ENCODE results near the gene PSMC3. TPM values are rescaled to one million over a fixed set of nuclear protein-coding genes. Genes with fewer than 3 reads are reported as not detected.

The PSMC3 gene
- total and polyA plus RNA-seq, 9 of the 15 experiments (the other 6 are each of a cell fraction or from before 2014, with no cell fraction given) = 44.3 to 324 (median 240) TPM

GRCh38 chr11:47393163-47394049 is 32.8 kb downstream of the PSMC3 start (continued):
- TF ChIP-seq FOXJ3 (CRISPR knock-in tag; IDR thresholded peaks at IDR 0.05) (no peak), BRCA1 (IDR thresholded peaks at IDR 0.05) (no peak), BRCA1 (CRISPR knock-in tag; IDR thresholded peaks at IDR 0.05) (no peak), RBM25 (IDR thresholded peaks at IDR 0.05; ENCODE audit: low read depth, low read length, severe bottlenecking) (no peak), MAFK (IDR thresholded peaks at IDR 0.05; ENCODE audit: low read length) (0 out of 2 replicates have a peak, but pooled peaks have one; percentile 18), HOXB6 (CRISPR knock-in tag; IDR thresholded peaks at IDR 0.05; ENCODE audit: borderline replicate concordance) (no peak), ZNF282 (CRISPR knock-in tag; IDR thresholded peaks at IDR 0.05) (no peak), HDAC3 (IDR thresholded peaks at IDR 0.05; ENCODE audit: borderline replicate concordance, partially characterized antibody) (no peak), CXXC5 (CRISPR knock-in tag; IDR thresholded peaks at IDR 0.05) (no peak; the same call in 1 of the 2 replicates), POLR2G (IDR thresholded peaks at IDR 0.05; ENCODE audit: low read depth, low read length) (peak; percentile 50), ZNF12 (CRISPR knock-in tag; IDR thresholded peaks at IDR 0.05) (no peak), SMARCA5 (IDR thresholded peaks at IDR 0.05) (no peak), E2F5 (CRISPR knock-in tag; IDR thresholded peaks at IDR 0.05) (no peak), SPI1 (IDR thresholded peaks at IDR 0.05; ENCODE audit: borderline replicate concordance, low read depth, low read length) (peak; percentile 80), NCOA2 (IDR thresholded peaks at IDR 0.05; ENCODE audit: partially characterized antibody in 2 of 2) (no peak), ZNF717 (CRISPR knock-in tag; IDR thresholded peaks at IDR 0.05) (no peak), NR2C2 (CRISPR knock-in tag; IDR thresholded peaks at IDR 0.05) (peak; percentile 19; the same call in 1 of the 2 replicates), NR2C2 (tag; IDR thresholded peaks at IDR 0.05) (no peak), MLLT1 (IDR thresholded peaks at IDR 0.05) (no peak), HEY1 (CRISPR knock-in tag; IDR thresholded peaks at IDR 0.05; ENCODE audit: borderline replicate concordance) (no peak), NR4A1 (CRISPR knock-in tag; IDR thresholded peaks at IDR 0.05) (no peak), NR4A1 (tag; IDR thresholded peaks at IDR 0.05) (0 out of 2 replicates have a peak, but pooled peaks have one; percentile 18), SMARCA4 (IDR thresholded peaks at IDR 0.05) (no peak), HNRNPH1 (optimal IDR thresholded peaks at IDR 0.05; ENCODE audit: low read depth, low read length) (no peak), PRPF4 (IDR thresholded peaks at IDR 0.05; ENCODE audit: insufficient read depth, low read depth, low read length, poor library complexity, severe bottlenecking) (no peak), DEAF1 (CRISPR knock-in tag; IDR thresholded peaks at IDR 0.05) (no peak)
